Chondrocyte (in vitro differentiated cells): ENCODE measurements around the gene G6PC3. TPM values are rescaled to one million over a fixed set of nuclear protein-coding genes. Genes with fewer than 3 reads are reported as not detected.
"Not testable (repeated sequence)": the region's sequence is repeated elsewhere in the genome, so short reads cannot be mapped to it uniquely, and the experiment has no call there.

Experiments
- DNase-seq: peaks from one replicate; pipeline ENCODE4 v3.0.0; 2021; ENCODE audit warnings: mixed read lengths, low spot score
- H3K27ac Mint-ChIP-seq: one replicate; pipeline ENCODE4 v1.8.0; 2021; ENCODE audit warnings: mild to moderate bottlenecking, moderate library complexity, mixed read lengths; ENCODE audit not compliant: unreplicated experiment
- H3K27me3 Mint-ChIP-seq: 2 replicates; pipeline ENCODE4 v1.8.0; 2021; ENCODE audit warnings: low read depth, mixed read lengths
- H3K36me3 Mint-ChIP-seq: 2 replicates; pipeline ENCODE4 v1.8.0; 2021; ENCODE audit warnings: low read depth, mixed read lengths
- H3K4me1 Mint-ChIP-seq: 2 replicates; pipeline ENCODE4 v1.8.0; 2021; ENCODE audit warnings: low read depth, mild to moderate bottlenecking, mixed read lengths
- H3K4me3 Mint-ChIP-seq: one replicate; pipeline ENCODE4 v1.8.0; 2021; ENCODE audit warnings: mild to moderate bottlenecking, moderate library complexity, mixed read lengths; ENCODE audit not compliant: unreplicated experiment
- H3K9me3 Mint-ChIP-seq: 2 replicates; pipeline ENCODE4 v1.8.0; 2021; ENCODE audit warnings: low read depth, mixed read lengths
- total RNA-seq: library from RNA; stranded (reverse); gene quantifications from 3 replicates; pipeline ENCODE4 v1.2.1, GENCODE V29; 2021
- TF ChIP-seq, protein P1 (sequence below): fragments of 200-600 bp; sonication (generic); IDR thresholded peaks from 2 replicates; pipeline ENCODE4 v1.5.0; 2021; ENCODE audit warnings: antibody characterized with exemption, mild to moderate bottlenecking, moderate library complexity

Gene G6PC3
- total RNA-seq, 1 donor from 2014 or later = 59.2 TPM

DNA sequence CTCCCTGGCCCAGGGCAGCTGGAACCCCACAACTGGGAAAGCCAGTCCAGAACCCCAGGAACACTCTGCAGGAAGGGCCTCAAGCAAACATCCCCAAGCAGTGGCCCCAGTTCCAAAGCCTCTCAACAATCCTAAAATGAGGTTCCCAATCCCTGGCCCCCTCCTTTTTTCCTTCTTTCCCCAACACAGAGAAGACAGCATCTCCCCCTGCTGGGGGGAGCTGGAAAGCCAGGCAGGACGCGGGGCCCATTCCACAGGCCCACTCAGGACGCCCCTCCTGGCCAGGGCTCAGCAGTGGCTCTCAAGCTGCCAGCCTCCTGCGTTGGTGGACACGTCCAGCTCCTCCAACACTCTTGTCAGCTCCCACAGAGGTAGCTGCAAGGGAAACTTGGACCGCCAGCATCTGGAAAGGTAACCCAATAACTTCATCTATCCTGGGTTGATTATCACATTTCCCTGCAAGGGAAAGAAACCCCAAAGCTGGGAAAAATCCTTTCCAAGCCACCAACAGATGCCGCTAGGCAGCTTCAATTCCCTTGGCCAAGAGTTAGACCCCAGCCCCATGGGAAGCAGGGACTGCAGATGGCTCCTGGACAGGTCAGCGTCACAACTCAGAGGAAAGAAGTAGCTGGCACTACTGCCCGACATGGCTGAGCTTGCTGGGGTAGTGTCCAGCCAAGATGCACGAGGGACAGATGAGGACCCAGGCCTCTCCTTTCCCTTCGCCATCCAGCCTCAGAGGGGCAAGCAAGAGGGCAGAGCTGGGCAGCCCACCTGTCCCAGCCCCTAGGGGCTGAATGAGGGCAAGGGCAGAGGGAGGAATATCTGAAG, 45.3 kb downstream of the G6PC3 start:
- no peaks in the 10 kb centered on the region for H3K9me3 Mint-ChIP-seq
- no peaks in the 10 kb centered on the region for H3K27me3 Mint-ChIP-seq
- no peak for DNase-seq
- H3K36me3 Mint-ChIP-seq = peaks cover 3% of the 10 kb centered on the region
- H3K27ac Mint-ChIP-seq = no peak overlapping the region
- H3K4me3 Mint-ChIP-seq = no peak overlapping the region
- H3K4me1 Mint-ChIP-seq = peaks cover 20% of the 10 kb centered on the region
- TF ChIP-seq, protein P1, sequence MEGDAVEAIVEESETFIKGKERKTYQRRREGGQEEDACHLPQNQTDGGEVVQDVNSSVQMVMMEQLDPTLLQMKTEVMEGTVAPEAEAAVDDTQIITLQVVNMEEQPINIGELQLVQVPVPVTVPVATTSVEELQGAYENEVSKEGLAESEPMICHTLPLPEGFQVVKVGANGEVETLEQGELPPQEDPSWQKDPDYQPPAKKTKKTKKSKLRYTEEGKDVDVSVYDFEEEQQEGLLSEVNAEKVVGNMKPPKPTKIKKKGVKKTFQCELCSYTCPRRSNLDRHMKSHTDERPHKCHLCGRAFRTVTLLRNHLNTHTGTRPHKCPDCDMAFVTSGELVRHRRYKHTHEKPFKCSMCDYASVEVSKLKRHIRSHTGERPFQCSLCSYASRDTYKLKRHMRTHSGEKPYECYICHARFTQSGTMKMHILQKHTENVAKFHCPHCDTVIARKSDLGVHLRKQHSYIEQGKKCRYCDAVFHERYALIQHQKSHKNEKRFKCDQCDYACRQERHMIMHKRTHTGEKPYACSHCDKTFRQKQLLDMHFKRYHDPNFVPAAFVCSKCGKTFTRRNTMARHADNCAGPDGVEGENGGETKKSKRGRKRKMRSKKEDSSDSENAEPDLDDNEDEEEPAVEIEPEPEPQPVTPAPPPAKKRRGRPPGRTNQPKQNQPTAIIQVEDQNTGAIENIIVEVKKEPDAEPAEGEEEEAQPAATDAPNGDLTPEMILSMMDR = peak; percentile 88

DNA sequence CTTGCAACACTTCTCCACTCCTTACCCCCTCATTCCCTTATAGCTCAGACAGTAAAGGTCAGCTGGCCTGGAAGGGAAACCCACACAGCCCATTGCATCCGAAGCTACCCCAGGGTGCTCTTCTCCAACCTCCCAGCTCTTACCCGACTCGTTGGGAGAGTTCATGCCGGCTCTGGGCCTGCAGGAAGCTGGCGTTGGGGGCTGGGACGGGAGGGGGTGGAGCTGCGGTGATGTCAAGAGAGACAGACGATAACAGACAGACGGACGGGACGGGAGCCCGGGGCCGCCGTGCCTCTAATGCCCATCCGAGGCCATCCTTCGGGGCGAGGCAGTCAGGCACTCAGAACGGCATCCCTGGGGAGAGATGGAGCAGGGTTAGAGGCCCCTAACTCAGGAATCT, 46.8 kb downstream of the G6PC3 start:
- no peak overlapping the region for H3K27ac Mint-ChIP-seq
- peaks cover 18% of the 10 kb centered on the region for H3K4me1 Mint-ChIP-seq
- no peak overlapping the region for H3K4me3 Mint-ChIP-seq
- DNase-seq = no peak
- H3K27me3 Mint-ChIP-seq = no peaks in the 10 kb centered on the region
- TF ChIP-seq, protein P1 = no peak
- H3K36me3 Mint-ChIP-seq = peaks cover 3% of the 10 kb centered on the region
- no peaks in the 10 kb centered on the region for H3K9me3 Mint-ChIP-seq

DNA sequence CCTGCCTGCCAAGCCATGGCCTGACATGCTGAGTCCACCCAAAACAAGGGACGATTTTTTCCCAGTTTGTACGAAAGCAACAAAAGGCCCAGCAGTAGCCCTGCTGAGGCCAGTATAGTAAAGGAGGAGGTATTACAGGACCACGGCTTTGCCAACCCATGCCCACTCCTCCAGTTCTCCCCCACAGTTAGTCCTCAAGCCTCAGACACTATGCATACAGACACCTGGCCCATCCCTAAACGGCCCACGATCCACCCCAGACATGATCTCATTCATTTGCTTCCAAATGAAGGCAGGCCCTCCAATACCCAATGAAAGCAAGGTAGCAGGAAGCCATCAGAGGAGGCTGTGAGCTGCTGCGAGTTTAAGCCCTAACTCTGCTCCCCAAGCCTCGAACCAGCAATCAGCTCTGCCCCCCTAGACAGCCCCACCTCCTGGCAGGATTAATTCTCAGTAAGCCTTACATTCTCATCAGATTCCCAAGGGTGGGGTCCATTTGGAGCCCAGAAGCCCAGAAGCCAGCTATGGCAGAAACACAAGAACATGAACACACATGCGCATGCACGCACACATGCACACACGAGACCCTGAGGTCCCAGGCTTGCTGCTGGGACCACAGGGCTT, 48.0 kb downstream of the G6PC3 start:
- peaks cover 3% of the 10 kb centered on the region for H3K36me3 Mint-ChIP-seq
- peaks cover 18% of the 10 kb centered on the region for H3K4me1 Mint-ChIP-seq
- DNase-seq = no peak
- no peak overlapping the region for H3K4me3 Mint-ChIP-seq
- H3K9me3 Mint-ChIP-seq = no peaks in the 10 kb centered on the region
- H3K27ac Mint-ChIP-seq = no peak overlapping the region
- TF ChIP-seq, protein P1 = peak; percentile 21
- H3K27me3 Mint-ChIP-seq = no peaks in the 10 kb centered on the region

DNA sequence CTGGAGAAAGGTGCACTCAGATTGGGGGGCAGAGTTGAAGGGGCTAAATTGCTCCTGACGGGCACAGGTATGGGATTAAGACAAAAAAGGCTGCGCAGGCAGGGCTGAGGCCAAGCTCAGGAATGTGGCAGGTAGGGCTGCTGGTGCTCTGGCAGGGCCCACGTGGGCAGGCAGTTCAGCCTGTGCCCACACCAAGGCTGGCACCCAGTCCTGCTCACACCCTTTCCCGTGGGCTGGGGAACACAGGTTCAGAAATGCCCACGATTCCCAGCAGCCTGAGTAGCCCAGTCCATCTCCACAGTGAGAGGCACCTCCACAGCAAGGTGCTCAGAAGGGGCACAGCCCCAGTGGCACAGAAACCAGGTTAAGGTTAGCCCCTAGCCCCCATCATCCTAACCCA, 48.5 kb downstream of the G6PC3 start:
- Mint-ChIP-seq H3K27ac (no peak overlapping the region), H3K27me3 (no peaks in the 10 kb centered on the region), H3K9me3 (no peaks in the 10 kb centered on the region), H3K36me3 (peaks cover 3% of the 10 kb centered on the region), H3K4me3 (no peak overlapping the region), H3K4me1 (peaks cover 20% of the 10 kb centered on the region)
- no peak for DNase-seq
- TF ChIP-seq, protein P1 = no peak

DNA sequence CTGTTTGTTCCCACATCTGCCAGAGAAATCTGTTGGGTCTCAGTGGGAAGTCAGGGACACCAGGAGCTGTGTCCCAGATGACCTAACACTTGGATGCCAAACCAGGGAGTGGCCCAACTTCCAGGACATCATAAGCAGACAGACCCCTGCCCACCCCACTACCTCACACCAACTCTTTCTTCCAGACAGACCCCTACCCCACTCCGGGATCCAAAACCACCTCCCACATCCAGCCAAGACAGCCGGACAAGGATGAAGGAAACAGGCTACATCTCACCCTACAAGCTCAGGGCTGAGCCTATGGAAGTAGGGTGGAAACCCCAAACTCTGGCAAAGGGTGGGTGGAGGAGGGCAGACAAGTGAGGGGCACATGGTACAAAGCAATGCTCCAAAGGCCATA, 49.3 kb downstream of the G6PC3 start:
- Mint-ChIP-seq H3K27me3 (no peaks in the 10 kb centered on the region), H3K9me3 (no peaks in the 10 kb centered on the region), H3K36me3 (peaks cover 3% of the 10 kb centered on the region), H3K4me3 (no peak overlapping the region), H3K4me1 (peaks cover 23% of the 10 kb centered on the region), H3K27ac (no peak overlapping the region)
- TF ChIP-seq, protein P1 = no peak
- no peak for DNase-seq

DNA sequence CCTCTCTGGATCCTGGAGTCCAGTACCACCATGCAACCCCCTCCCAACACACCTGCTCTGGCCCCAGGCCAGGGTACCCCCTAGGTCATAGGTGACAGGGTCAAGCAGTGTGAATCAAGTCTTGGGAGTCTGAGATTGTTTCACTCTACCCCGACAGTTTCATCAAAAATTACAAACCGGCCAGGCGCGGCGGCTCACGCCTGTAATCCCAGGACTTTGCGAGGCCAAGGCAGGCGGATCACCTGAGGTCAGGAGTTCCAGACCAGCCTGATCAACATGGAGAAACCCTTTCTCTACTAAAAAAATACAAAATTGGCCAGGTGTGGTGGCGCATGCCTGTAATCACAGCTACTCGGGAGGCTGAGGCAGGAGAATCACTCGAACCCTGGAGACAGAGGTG, 49.7 kb downstream of the G6PC3 start:
- not testable (repeated sequence) for DNase-seq, H3K27ac Mint-ChIP-seq, H3K36me3 Mint-ChIP-seq, H3K9me3 Mint-ChIP-seq, H3K4me3 Mint-ChIP-seq, H3K27me3 Mint-ChIP-seq
- H3K4me1 Mint-ChIP-seq = peaks cover 23% of the 10 kb centered on the region
